Kidney (tissue), 14 donors: ENCODE results near the gene PAQR8. TPM values are rescaled to one million over a fixed set of nuclear protein-coding genes. Genes with fewer than 3 reads are reported as not detected.
A peak's percentile ranks its signal among the peaks of the same experiment; 100 is the strongest.
"Not testable (repeated sequence)": the region's sequence is repeated elsewhere in the genome, so short reads cannot be mapped to it uniquely, and the experiment has no call there.

ENCODE experiments used
- DNase-seq, 5 donors: peaks; one replicate each; pipeline ENCODE4 v3.0.0-alpha.2; 2013 to 2020
- FAIRE-seq: peaks from 2 replicates; lab custom pipeline; 2012; peaks lifted over from hg19 to GRCh38; lab: Jason Lieb, UNC
- H3K27ac ChIP-seq, 2 donors: one replicate each; pipeline ENCODE4 v1.7.0; 2013; ENCODE audit warnings: low read depth in 2 of 2, low read length in 2 of 2, inconsistent platforms in 1 of 2
- H3K27me3 ChIP-seq: one replicate; pipeline ENCODE4 v1.7.1; 2013; ENCODE audit warnings: low read length, inconsistent platforms; ENCODE audit not compliant: control insufficient read depth, insufficient read depth
- H3K36me3 ChIP-seq, 3 donors: one replicate each; pipeline versions ENCODE4 v1.7.0 to v1.7.1; 2013; ENCODE audit warnings: low read length in 3 of 3, control low read depth in 1 of 3, inconsistent platforms in 1 of 3; ENCODE audit not compliant: insufficient read depth in 3 of 3, control insufficient read depth in 2 of 3
- H3K4me1 ChIP-seq, 3 donors: one replicate each; pipeline versions ENCODE4 v1.7.0 to v1.7.1; 2013; ENCODE audit warnings: low read length in 3 of 3, inconsistent platforms in 1 of 3, low read depth in 1 of 3; ENCODE audit not compliant: control insufficient read depth in 2 of 3, insufficient read depth in 2 of 3
- H3K4me3 ChIP-seq, 3 donors: one replicate each; pipeline versions ENCODE4 v1.7.0 to v1.8.1; 2013; ENCODE audit warnings: low read length in 3 of 3, control low read depth in 1 of 3, inconsistent platforms in 1 of 3
- H3K9ac ChIP-seq, 3 donors: one replicate each; pipeline versions ENCODE4 v1.7.0 to v1.7.1; 2013; ENCODE audit warnings: low read length in 3 of 3, control low read depth in 1 of 3, inconsistent platforms in 1 of 3
- H3K9me3 ChIP-seq, 3 donors: one replicate each; pipeline versions ENCODE4 v1.7.0 to v1.7.1; 2013; ENCODE audit warnings: low read length in 3 of 3, control low read depth in 1 of 3, inconsistent platforms in 1 of 3; ENCODE audit not compliant: control insufficient read depth in 2 of 3, insufficient read depth in 1 of 3
- CTCF ChIP-seq: IDR thresholded peaks from 3 replicates; pipeline ENCODE4 v1.5.1; 2012; ENCODE audit warnings: mild to moderate bottlenecking, moderate library complexity, borderline replicate concordance; ENCODE audit not compliant: insufficient read depth; ENCODE audit errors: extremely low read depth
- intact Hi-C: fragments of 100-400 bp; cut with DNase I; formaldehyde crosslinking; loops from one replicate; pipeline ENCODE4 v1.11.1; 2022
- polyA plus RNA-seq: library from polyadenylated mRNA; stranded (reverse); fragments of 350-450 nt; fragmentation: Illumina TruSeq; extraction: RNeasy Lipid Tissue Mini Kit (QIAGEN cat#74804); gene quantifications from one replicate; pipeline ENCODE4 v1.2.3, GENCODE V29; 2014; ENCODE audit warnings: low read depth, low replicate concordance; ENCODE audit not compliant: insufficient read depth
- total RNA-seq: library from RNA; stranded (reverse); fragmentation: NEBNext Ultra II Directional; extraction: Animal tissue kit (Norgen Biotek cat#: 25700); gene quantifications from one replicate; pipeline ENCODE4 v1.2.1, GENCODE V29; 2021
- donor health status: control.
- donor health status: control.
- donor health status: control.
- donor health status: control.
- donor health status: control.
- donor health status: DM: yes; HTN: yes; CAD: no.
- donor health status: Normal renal cell carcinoma (clear cell type).

PAQR8 gene
- total and polyA plus RNA-seq, 2 donors from 2014 or later, result 5.9 to 7.5 TPM

DNA sequence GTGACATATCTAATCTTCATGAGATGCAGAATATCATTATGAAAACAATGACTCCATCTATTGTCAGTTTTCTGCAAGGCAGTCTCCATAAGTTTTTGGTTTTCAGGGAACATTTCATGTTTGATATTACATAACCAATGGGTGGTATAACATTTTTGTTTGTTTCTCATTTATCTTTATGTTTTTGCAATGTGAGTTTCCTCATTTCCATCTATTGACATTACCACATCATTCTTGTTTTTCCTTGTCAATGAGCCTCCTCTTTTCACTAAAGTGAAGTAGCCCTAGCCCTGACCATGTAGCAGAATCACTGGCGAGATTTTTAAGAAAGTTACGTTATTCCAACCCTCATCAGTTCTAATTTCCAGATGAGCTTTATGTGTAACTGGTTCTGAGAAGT is 62.6 kb downstream of the PAQR8 start:
- Histone ChIP-seq H3K27ac (no peak overlapping the region), H3K9ac (no peak overlapping the region)
- no peak for FAIRE-seq

DNA sequence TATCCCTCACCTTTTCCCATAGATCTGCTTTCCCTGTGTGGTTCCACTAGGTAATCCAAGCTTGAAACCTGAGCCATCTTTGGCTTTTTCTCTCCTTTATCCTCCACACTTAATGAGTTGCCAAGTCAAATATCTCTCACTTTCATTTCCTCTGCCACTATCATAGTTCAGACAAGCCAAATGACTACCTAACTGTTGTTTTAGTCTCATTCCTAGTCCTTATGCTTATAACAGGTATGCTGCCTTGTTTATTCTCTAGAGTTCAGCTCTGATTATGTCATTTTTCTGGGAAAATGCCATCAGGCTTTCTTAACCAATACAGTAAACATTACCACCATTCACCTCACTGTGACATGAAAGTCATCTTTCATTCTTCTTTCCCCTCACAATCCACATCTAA is 64.7 kb downstream of the PAQR8 start:
- H3K9ac ChIP-seq, result no peak overlapping the region
- H3K4me1 ChIP-seq, result no peaks in the 10 kb centered on the region
- H3K36me3 ChIP-seq, result no peaks in the 10 kb centered on the region
- no peak overlapping the region for H3K4me3 ChIP-seq
- FAIRE-seq, result no peak
- H3K9me3 ChIP-seq, result no peaks in the 10 kb centered on the region
- H3K27ac ChIP-seq, result no peak overlapping the region
- no peak for TF ChIP-seq CTCF
- DNase-seq, result no peak
- no peaks in the 10 kb centered on the region for H3K27me3 ChIP-seq
- intact Hi-C loops, result no loop called here

More for the DNA sequence above, 62.6 kb downstream of the PAQR8 start:
- Histone ChIP-seq H3K4me1 (peaks cover 0 to 4% (median 0%) of the 10 kb centered on the region in 3 donors), H3K27me3 (no peaks in the 10 kb centered on the region), H3K9me3 (no peaks in the 10 kb centered on the region), H3K4me3 (no peak overlapping the region), H3K36me3 (no peaks in the 10 kb centered on the region)
- no peak for DNase-seq
- intact Hi-C loops, result no loop called here
- TF ChIP-seq CTCF, result no peak

GRCh38 chr6:52433294-52433693 is 71.3 kb downstream of the PAQR8 start:
- H3K36me3 ChIP-seq, H3K4me3 ChIP-seq, H3K9me3 ChIP-seq, FAIRE-seq, H3K4me1 ChIP-seq, intact Hi-C loops, H3K9ac ChIP-seq, H3K27ac ChIP-seq, H3K27me3 ChIP-seq: not testable (repeated sequence)
- peak in 1 of 5 donors; percentile 44 for DNase-seq

DNA sequence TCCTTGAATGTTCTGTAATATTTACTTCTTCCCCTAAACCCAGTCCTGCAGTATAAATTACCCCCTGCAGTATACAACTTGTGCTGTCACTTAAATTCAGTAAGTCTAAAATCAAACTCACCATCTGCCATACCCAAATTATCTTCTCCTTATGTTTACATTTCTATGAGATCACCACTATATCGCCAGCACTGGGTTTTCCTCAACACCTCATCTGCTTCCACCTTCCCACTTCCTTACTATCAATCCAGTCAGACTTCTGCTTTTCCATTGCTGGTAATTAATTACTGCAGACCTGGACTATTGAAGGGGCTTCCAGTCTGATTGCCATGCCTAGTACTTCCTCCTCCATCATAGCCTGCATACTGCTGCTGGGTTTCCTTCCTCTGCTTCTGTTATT is 73.4 kb downstream of the PAQR8 start:
- Histone ChIP-seq H3K36me3 (peaks cover 0 to 4% (median 0%) of the 10 kb centered on the region in 3 donors), H3K9me3 (no peaks in the 10 kb centered on the region), H3K9ac (no peak overlapping the region), H3K27me3 (no peaks in the 10 kb centered on the region), H3K4me3 (no peak overlapping the region), H3K27ac (no peak overlapping the region), H3K4me1 (no peaks in the 10 kb centered on the region)
- intact Hi-C loops, result no loop called here
- FAIRE-seq, result no peak
- TF ChIP-seq CTCF, result no peak
- no peak for DNase-seq
